ENCODE measurements around the gene CTCF.

- TF ChIP-seq CTCF (IDR thresholded peaks at IDR 0.05; ENCODE audit: extremely low read depth in 1 of 2, insufficient read depth in 1 of 2, low read depth in 1 of 2, low read length in 2 of 2) = no peak
- no peak for TF ChIP-seq POLR2AphosphoS5 (IDR thresholded peaks at IDR 0.05; ENCODE audit: insufficient read depth, low read depth, low read length)
- TF ChIP-seq GATA2 (IDR thresholded peaks at IDR 0.05; ENCODE audit: insufficient read depth, insufficient read length, low read depth, low read length) = no peak
Measured at GRCh38 chr16:67605641-67606040, 43.3 kb downstream of the CTCF start.

Data from endothelial cell of umbilical vein (primary cell).